NCI-H2196 (cell line): ENCODE data around the gene BTBD9.
"Not testable (repeated sequence)": the region's sequence is repeated elsewhere in the genome, so short reads cannot be mapped to it uniquely, and the experiment has no call there.

Experiments
- DNase-seq: peaks from one replicate; lab custom pipeline; 2025; ENCODE audit not compliant: unreplicated experiment; lab: John Stamatoyannopoulos, UW

BTBD9 gene

GRCh38 chr6:38436726-38437465, 202.8 kb downstream of the BTBD9 start:
- DNase-seq = no peak

DNA sequence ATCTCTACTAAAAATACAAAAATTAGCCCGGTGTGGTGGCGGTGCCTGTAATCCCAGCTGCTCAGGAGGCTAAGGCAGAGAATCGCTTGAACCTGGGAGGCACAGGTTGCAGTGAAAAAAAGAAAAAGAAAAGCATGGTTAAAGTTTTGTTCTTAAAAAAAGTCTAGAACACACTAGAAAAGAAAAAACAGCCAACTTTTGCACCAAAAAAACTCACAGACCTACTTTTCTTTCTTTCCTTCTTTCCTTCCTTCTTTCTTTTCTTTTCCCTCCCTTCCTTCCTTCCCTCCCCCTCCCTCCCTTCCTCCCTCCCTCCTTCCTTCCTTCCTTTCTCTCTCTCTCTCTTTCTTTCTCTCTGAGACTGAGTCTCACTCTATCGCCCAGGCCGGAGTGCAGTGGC, 204.4 kb downstream of the BTBD9 start:
- no peak for DNase-seq

DNA sequence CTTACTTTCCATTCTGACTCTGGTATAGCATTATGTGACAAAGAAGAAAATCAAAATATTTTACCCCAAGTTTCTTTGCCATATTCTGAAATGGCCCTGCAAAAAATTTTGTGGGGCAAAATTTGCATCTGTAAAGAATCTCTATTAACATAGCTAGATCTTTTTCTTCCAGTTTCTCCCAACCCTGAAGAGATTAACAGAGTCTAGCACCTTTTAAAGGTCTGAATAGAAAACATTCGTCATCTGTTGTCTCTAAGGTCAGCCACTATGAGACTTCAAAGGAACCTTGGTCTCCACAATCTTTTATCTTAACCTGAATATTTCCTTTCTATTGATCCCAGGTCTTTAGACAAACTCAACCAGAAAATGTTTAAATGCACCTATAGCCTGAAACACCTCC, 205.7 kb downstream of the BTBD9 start:
- DNase-seq = no peak

DNA sequence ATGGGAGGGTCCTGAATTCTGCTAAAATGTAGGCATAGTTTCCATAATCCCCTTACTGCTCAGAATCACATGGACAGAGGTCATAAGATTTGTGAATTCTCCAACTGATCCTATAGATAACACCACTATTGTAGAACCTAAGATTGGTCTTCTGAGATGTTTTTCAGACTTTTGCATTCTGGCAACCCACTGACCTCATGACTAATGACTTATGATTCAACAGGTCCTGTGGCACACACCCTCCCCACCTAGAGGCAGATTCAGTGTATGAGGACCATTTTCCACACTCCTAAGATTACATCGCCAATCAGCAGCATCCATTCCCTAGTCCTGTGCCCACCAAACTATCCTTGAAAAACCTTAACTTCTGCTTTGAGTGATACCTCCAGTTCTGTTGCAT, 207.2 kb downstream of the BTBD9 start:
- DNase-seq = no peak

DNA sequence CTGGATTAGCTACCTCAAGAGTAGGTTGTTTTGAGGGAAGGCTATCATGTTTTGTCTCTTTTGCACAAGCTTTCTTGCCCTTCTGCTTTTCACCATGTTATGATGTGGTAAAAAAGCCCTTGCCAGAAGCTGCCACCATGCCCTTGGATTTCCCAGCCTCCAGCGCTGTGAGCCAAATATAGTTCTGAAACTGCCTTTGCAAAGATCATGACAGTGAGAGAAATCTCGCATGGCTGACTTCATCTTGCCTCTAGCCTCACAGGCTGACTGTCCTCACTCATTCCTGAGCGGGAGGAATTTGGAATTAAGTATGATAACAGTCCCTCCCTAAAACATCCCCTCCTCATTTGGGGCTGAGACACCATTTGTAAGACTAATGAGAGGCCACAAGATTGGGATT, 207.7 kb downstream of the BTBD9 start:
- no peak for DNase-seq

DNA sequence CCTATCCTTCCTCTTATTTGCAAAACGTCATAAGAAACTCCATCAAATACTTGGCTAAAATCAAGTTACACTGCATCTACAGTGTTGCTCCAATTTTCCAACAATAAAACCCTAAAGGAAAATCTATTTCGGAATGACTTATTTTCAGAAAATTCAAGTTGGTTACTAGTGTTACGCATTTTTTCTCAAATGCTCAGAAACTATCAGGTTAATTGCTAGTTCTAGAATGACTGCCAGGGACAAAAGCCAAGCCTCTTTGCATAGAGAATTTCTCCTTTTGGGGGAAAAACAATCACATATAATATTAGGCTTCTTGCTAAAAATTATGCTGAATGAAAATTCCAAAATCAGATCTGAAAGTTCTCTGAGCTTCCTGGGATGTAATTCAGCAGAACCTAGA, 210.2 kb downstream of the BTBD9 start:
- DNase-seq = no peak

DNA sequence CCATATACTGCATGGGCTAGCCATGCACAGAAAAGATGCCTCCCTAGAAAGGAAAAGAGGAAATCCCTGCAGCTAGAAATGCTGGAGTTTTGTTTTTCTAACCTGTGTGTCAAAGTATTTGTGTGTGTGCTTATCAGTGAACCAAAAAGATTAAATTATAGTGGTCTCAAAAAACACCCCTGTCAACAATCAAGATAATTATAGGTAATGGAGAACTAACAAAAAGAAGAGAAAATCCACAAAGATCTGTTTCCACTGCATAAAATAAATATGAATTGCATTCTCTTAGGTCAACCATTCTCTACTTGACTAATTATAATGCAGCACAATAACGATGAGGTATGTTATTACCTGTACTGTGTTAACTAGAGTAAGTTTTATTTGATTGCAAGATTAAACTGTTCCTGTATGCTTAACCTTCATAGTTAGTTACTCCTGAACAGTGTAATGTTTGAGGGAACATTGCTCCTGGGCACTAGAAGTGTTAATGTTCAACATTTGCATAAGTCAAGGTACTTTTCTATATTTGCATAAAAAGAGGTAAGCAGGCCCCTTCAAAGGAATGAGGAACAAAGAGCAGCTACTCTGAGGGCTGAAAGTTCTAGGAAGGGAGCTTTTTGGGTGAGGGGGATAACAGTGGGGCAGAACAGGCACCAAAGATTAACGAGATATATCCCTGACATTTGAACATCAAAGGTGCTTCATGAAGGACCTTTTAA, 212.1 kb downstream of the BTBD9 start:
- DNase-seq = no peak

- not testable (repeated sequence) for DNase-seq
Measured at GRCh38 chr6:38425788-38426488, 213.8 kb downstream of the BTBD9 start.

DNA sequence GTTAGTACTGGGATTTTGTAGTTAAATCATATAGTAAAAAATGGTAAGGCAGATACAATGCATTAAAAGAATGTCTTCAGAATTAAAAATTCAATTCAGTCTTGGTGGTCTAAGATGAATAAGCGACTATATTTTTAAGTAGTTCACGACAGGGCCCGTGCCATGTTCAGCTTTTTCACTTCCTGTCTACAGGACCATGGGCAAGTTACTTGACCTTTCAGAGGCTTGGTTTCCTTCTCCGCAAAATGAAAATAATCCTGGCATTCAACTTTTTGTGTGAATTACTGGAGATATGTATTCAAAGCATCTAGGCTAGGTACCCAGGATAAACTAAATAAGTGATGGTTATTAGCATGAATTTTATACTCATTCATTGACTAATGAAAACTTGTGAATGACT, 216.0 kb downstream of the BTBD9 start:
- DNase-seq = no peak

- no peak for DNase-seq
Measured at GRCh38 chr6:38420207-38420606, 219.5 kb downstream of the BTBD9 start.

GRCh38 chr6:38417521-38417920, 222.2 kb downstream of the BTBD9 start:
- no peak for DNase-seq

- no peak for DNase-seq
Measured at GRCh38 chr6:38415231-38416005, 224.3 kb downstream of the BTBD9 start.

GRCh38 chr6:38413102-38413800, 226.5 kb downstream of the BTBD9 start:
- DNase-seq = no peak

DNA sequence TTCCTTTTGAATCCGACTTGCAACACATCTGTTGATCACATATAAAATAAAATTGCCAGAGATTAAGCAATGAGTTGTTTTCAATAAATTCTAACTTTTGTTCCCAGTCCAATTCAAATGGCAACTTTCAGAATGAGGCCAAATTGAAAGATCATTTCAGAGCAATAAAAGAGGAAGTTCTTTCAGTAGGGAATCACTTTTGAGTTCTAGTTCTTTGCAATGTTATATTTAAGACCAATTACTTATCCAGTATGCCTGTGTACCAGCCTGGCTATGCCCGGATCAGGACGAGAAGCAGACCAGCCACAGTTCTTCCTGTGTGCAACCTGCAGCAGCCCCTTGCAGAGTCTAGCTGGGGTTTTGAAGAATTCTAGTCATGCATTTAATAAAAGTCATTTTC, 232.5 kb downstream of the BTBD9 start:
- DNase-seq = no peak

DNA sequence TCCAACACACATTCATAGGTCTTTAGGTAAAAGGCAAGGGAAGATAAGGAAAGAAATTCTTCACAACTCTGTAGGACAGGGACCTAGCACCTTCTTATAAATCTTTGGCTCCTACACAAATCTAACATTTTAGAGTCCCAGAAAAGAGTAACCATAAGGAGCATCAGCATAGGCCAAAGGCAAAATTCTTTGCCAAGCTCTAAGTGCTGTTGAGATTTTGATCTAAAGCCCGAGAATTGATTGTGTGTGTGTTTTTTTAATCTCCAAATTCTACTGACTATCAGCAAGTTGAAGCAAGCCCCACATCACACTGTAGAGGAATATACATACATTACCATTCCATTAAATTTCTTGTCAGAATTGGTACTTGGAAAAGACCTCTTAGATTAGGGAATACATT, 233.6 kb downstream of the BTBD9 start:
- no peak for DNase-seq

GRCh38 chr6:38404900-38405556, 234.7 kb downstream of the BTBD9 start:
- DNase-seq = no peak

DNA sequence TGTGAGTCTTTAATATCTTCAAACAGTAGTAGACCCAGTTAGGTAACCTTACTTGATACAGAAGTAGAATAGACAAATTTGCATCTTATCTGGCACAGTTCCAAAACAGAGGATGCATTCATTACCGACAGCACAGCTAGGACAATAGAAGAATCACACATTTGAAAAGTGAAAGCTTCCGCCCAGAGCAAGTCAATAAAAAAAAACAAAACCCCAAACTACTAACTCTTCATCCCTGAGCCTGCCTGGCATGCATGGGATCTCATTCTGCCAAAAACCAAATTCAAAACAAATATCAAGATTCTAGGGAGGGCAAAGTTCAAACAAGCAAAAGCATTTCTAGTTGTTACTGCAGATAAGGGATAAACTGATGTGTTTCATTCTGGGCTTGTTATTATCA, 235.4 kb downstream of the BTBD9 start:
- DNase-seq = no peak

GRCh38 chr6:38403548-38403947, 236.2 kb downstream of the BTBD9 start:
- DNase-seq = no peak

DNA sequence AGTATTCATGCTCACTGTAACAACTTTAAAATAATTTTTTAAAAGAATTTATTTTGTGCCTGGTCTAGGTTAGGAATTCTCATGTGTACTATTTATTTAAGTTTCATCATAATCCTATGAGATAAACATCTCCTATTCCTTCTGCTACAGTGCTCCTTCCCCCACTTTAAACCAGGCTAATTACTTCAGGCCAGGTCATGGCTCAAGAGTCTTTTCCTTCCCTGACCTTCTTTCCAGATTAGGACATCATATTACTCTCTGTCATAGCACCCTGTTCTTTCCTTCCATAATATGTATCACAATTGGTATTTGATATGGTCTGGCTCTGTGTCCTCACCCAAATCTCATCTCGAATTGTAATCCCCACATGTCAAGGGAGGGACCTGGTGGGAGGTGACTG, 239.0 kb downstream of the BTBD9 start:
- DNase-seq = no peak

GRCh38 chr6:38400101-38400500, 239.6 kb downstream of the BTBD9 start:
- DNase-seq = no peak
